ENCODE data around the gene TCTN2. TPM values are rescaled to one million over a fixed set of nuclear protein-coding genes. Genes with fewer than 3 reads are reported as not detected.

TCTN2 gene
- total RNA-seq, 1 donor from 2014 or later: 2.7 TPM

DNA sequence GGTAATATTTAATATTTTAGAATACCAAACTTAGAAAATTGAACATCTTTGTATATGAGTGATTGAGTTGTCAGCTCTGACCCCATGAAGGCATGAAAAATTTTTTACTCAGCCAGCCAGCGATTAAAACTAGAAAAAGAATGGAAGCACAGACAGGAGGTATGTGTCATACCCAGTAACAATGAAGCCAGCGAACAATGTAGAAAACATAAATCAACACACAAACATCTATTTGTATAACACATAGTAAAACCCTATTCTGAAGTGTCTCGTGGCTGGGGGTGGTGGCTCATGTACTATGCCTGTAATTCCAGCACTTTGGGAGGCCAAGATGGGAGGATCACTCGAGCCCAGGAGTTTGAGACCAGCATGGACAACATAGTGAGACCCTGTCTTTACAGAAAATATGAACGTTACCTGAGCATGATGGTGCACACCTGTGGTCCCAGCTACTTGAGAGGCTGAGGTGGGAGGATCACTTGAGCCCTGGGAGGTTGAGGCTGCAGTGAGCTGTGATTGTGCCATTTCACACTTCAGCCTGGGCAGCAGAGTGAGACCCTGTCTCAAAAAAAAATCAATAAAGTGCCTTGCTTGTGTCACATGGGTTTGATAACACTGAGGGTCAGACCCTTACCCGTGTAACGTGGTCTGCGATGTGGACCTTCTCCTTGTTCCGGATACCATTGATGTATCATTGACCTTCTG, 5.9 kb downstream of the TCTN2 start:
- Histone ChIP-seq H3K4me1 (peaks cover under 1 to 5% of the 10 kb centered on the region in 2 donors), H3K9me3 (no peaks in the 10 kb centered on the region), H3K27me3 (no peaks in the 10 kb centered on the region), H3K4me3 (no peak overlapping the region), H3K27ac (no peak overlapping the region), H3K36me3 (peaks cover 18 to 24% of the 10 kb centered on the region in 2 donors)
- TF ChIP-seq, protein P1, sequence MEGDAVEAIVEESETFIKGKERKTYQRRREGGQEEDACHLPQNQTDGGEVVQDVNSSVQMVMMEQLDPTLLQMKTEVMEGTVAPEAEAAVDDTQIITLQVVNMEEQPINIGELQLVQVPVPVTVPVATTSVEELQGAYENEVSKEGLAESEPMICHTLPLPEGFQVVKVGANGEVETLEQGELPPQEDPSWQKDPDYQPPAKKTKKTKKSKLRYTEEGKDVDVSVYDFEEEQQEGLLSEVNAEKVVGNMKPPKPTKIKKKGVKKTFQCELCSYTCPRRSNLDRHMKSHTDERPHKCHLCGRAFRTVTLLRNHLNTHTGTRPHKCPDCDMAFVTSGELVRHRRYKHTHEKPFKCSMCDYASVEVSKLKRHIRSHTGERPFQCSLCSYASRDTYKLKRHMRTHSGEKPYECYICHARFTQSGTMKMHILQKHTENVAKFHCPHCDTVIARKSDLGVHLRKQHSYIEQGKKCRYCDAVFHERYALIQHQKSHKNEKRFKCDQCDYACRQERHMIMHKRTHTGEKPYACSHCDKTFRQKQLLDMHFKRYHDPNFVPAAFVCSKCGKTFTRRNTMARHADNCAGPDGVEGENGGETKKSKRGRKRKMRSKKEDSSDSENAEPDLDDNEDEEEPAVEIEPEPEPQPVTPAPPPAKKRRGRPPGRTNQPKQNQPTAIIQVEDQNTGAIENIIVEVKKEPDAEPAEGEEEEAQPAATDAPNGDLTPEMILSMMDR (IDR thresholded peaks at IDR 0.05): no peak
- intact Hi-C loops (cut with DNase I): no loop called here
- no peak for DNase-seq (ENCODE audit: low spot score in 2 of 2)

DNA sequence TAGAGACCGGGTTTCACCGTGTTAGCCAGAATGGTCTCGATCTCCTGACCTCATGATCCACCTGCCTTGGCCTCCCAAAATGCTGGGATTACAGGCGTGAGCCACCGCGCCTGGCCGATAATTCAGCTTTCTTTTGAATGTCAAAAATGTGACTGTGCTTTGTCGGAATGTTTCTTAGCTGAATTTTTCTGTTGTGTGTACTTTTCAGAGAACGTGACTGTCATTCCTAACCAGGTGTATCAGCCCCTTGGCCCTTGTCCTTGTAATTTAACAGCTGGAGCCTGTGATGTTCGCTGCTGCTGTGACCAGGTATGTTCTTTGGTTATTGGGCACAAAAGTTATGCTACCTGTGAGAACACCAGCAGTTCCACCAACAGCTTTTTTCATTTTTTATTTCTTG, 8.1 kb downstream of the TCTN2 start:
- TF ChIP-seq, protein P1 (IDR thresholded peaks at IDR 0.05): no peak
- H3K9me3 ChIP-seq: no peaks in the 10 kb centered on the region
- no peaks in the 10 kb centered on the region for H3K27me3 ChIP-seq
- peaks cover 26 to 28% of the 10 kb centered on the region in 2 donors for H3K36me3 ChIP-seq
- no peak overlapping the region for H3K27ac ChIP-seq
- H3K4me3 ChIP-seq: no peak overlapping the region
- no peak for DNase-seq (ENCODE audit: low spot score in 2 of 2)
- intact Hi-C loops (cut with DNase I): no loop called here
- no peaks in the 10 kb centered on the region for H3K4me1 ChIP-seq

DNA sequence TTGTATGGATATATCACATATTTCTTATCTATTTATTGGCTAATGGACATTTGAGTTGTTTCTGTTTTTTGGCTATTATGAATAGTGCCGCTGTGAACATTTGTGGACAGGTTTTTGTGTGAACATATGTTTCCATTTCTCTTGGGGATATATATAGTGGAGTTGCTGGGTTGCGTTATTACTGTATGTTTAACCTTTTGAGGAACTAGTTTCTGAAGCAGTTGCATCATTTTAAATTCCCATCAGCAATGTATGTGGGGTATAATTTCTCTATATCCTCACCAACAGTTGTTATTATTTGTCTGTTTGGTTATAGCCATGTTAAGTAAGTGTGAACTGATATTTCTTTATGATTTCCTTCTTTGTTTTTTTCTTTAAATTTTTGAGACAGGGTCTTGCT, 10.7 kb downstream of the TCTN2 start:
- no peaks in the 10 kb centered on the region for H3K27me3 ChIP-seq
- H3K4me3 ChIP-seq: no peak overlapping the region
- no peaks in the 10 kb centered on the region for H3K4me1 ChIP-seq
- peaks cover 26 to 31% of the 10 kb centered on the region in 2 donors for H3K36me3 ChIP-seq
- no peaks in the 10 kb centered on the region for H3K9me3 ChIP-seq
- no peak for DNase-seq (ENCODE audit: low spot score in 2 of 2)
- TF ChIP-seq, protein P1 (IDR thresholded peaks at IDR 0.05): no peak
- intact Hi-C loops (cut with DNase I): no loop called here
- no peak overlapping the region for H3K27ac ChIP-seq

DNA sequence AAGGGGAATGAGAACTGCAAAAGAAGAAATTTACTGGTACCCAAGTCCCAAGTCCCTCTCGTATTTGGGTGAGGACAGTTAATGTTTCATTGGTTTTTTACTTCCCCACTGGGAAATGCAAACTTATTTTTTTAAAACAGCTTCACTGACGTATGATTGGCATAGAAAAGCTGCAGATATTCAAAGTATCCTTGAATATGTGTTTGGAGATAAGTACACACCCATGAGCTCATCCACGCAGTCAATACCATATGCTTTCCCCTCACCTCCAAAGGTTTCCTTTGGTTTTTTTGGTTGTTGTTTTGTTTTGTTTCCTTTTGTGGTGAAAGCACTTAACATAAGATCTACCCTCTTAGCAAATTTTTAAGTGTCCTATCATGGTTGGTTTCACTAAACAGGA, 13.1 kb downstream of the TCTN2 start:
- TF ChIP-seq, protein P1 (IDR thresholded peaks at IDR 0.05): no peak

DNA sequence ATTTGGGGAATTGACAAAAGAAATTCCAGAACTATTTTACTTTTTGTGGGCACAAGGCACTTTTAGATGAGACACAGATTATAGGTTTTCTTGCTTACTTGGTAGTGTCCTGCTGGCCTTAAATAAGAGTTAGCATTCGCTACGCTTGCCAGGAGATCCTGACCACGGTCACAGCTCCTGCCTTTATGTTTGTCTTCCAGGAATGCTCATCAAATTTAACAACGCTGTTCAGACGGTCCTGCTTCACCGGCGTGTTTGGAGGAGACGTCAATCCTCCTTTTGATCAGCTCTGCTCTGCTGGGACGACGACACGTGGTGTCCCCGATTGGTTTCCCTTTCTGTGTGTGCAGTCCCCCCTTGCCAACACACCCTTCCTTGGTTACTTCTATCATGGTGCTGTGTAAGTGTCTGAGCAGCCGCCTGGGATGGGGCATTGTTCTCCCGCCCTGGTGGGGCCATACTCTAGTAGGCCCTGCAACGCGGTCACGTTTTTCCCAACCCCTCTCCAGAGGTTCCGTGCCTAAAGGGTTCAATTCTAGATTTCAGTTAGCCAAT, 15.8 kb downstream of the TCTN2 start:
- Histone ChIP-seq H3K27me3 (no peaks in the 10 kb centered on the region), H3K4me1 (no peaks in the 10 kb centered on the region), H3K27ac (no peak overlapping the region), H3K36me3 (peaks cover 33 to 36% of the 10 kb centered on the region in 2 donors), H3K9me3 (no peaks in the 10 kb centered on the region), H3K4me3 (no peak overlapping the region)
- intact Hi-C loops (cut with DNase I): no loop called here
- TF ChIP-seq, protein P1 (IDR thresholded peaks at IDR 0.05): no peak
- no peak for DNase-seq (ENCODE audit: low spot score in 2 of 2)

More for the DNA sequence above, 13.1 kb downstream of the TCTN2 start:
- H3K27me3 ChIP-seq: no peaks in the 10 kb centered on the region
- intact Hi-C loops (cut with DNase I): no loop called here
- no peaks in the 10 kb centered on the region for H3K9me3 ChIP-seq
- H3K36me3 ChIP-seq: peaks cover 36 to 43% of the 10 kb centered on the region in 2 donors
- no peak overlapping the region for H3K27ac ChIP-seq
- DNase-seq (ENCODE audit: low spot score in 2 of 2): no peak
- H3K4me1 ChIP-seq: no peaks in the 10 kb centered on the region
- no peak overlapping the region for H3K4me3 ChIP-seq
